Measurements from ENCODE around the gene PHETA1. TPM values are rescaled to one million over a fixed set of nuclear protein-coding genes. Genes with fewer than 3 reads are reported as not detected.
A peak's percentile ranks its signal among the peaks of the same experiment; 100 is the strongest.

The PHETA1 gene
- total and polyA plus RNA-seq, 2 of the 13 experiments (the other 11 are each of a cell fraction or from before 2014, with no cell fraction given): 11.3 to 20.8 TPM

DNA sequence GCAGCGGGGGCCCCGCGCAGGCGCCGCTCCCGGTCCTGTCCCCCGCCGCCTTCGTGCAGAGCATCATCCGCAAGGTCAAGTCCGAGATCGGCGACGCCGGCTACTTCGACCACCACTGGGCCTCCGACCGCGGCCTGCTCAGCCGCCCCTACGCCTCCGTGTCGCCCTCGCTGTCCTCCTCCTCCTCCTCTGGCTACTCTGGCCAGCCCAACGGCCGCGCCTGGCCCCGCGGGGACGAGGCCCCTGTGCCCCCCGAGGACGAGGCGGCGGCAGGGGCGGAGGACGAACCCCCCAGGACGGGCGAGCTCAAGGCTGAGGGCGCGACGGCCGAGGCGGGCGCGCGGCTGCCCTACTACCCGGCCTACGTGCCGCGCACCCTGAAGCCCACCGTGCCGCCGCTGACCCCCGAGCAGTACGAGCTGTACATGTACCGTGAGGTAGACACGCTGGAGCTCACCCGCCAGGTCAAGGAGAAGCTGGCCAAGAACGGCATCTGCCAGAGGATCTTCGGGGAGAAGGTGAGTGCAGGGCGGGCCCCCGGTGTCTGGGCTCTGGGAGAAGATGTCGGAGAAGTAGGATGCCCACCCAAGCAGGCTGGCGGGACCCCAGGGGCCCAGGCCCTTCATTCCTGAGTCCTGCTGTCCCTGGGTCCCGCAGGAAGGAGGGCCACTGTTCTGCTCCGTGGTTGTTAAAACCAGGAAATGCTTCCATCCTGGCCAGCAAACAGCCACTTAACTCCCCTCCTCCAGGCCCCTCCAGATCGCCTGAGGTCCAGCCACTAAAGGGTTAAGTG is 48.4 kb downstream of the PHETA1 start:
- TF ChIP-seq ZNF652 (CRISPR knock-in tag; IDR thresholded peaks at IDR 0.05; ENCODE audit: borderline replicate concordance, low read depth) (0 out of 2 replicates have a peak, but pooled peaks have one; percentile 27), SNAPC5 (CRISPR knock-in tag; IDR thresholded peaks at IDR 0.05; ENCODE audit: borderline replicate concordance) (no peak)
- ATAC-seq: no peak
- no TSS peak for BruUV-seq (replicated peaks)
- H3K27me3 ChIP-seq (ENCODE audit: control insufficient read depth in 1 of 2, insufficient read depth in 2 of 2, low read length in 2 of 2): no peaks in the 10 kb centered on the region; a peak in 1 of 5 replicates
- H3K9ac ChIP-seq (ENCODE audit: insufficient read depth, low read depth, low read length): no peak overlapping the region
- H3K36me3 ChIP-seq (replicated peaks in 1 of 2; ENCODE audit: control insufficient read depth in 1 of 2, insufficient read depth in 2 of 2, low read length in 2 of 2): no peaks in the 10 kb centered on the region
- 76% methylated on average over 42 of the region's 67 CpGs for WGBS (ENCODE audit: low lambda C conversion rate)
- H3K79me2 ChIP-seq (ENCODE audit: insufficient read depth, low read length): no peaks in the 10 kb centered on the region
- DNase-seq (ENCODE audit: low spot score): no peak
- H4K20me1 ChIP-seq (ENCODE audit: insufficient read depth, low read length): no peaks in the 10 kb centered on the region
- no peak overlapping the region for H3K4me3 ChIP-seq (replicated peaks in 1 of 3; ENCODE audit: insufficient read depth in 1 of 3, low read depth in 2 of 3, low read length in 3 of 3)
- no peak for FAIRE-seq
- intact Hi-C loops (cut with micrococcal nuclease; ENCODE audit: unreplicated experiment): no loop called here
- ChIA-PET POLR2A (no interaction called here), CTCF (ENCODE audit: low intra/inter-chr PET ratio, low total read pairs) (no interaction called here)
- no peaks in the 10 kb centered on the region for H3K9me3 ChIP-seq (ENCODE audit: low read length)
- no peak overlapping the region for H3K27ac ChIP-seq (ENCODE audit: extremely low read length, insufficient read depth, low read length)
- H2AFZ ChIP-seq (ENCODE audit: low read length): no peak overlapping the region
- in situ Hi-C loops (cut with HindIII; ENCODE audit: extremely low pct_ligation_motif_present, low pct_unique_long_range_greater_than_20kb): no loop called here
- no peak overlapping the region for H3K4me2 ChIP-seq (ENCODE audit: low read depth, low read length)
- no peaks in the 10 kb centered on the region for H3K4me1 ChIP-seq (ENCODE audit: insufficient read depth, low read length)

- POLR2A ChIA-PET: no interaction called here
- H3K9me3 ChIP-seq (ENCODE audit: low read length): no peaks in the 10 kb centered on the region
- 13% methylated on average over 1 of the region's 32 CpGs for WGBS (ENCODE audit: low lambda C conversion rate)
- peaks cover 0 to 4% of the 10 kb centered on the region in 2 experiments; a peak in 3 of 5 replicates for H3K27me3 ChIP-seq (ENCODE audit: control insufficient read depth in 1 of 2, insufficient read depth in 2 of 2, low read length in 2 of 2)
- H3K27ac ChIP-seq (ENCODE audit: extremely low read length, insufficient read depth, low read length): no peak overlapping the region
- no peaks in the 10 kb centered on the region for H3K36me3 ChIP-seq (replicated peaks in 1 of 2; ENCODE audit: control insufficient read depth in 1 of 2, insufficient read depth in 2 of 2, low read length in 2 of 2)
- no peak overlapping the region for H2AFZ ChIP-seq (ENCODE audit: low read length)
- H3K4me1 ChIP-seq (ENCODE audit: insufficient read depth, low read length): no peaks in the 10 kb centered on the region
- FAIRE-seq: no peak
- in situ Hi-C loops (cut with HindIII; ENCODE audit: extremely low pct_ligation_motif_present, low pct_unique_long_range_greater_than_20kb) (loop anchor here (10.0 kb wide), 1 partner anchor 385 kb away; no protein-coding TSS in a partner anchor), intact Hi-C loops (cut with micrococcal nuclease; ENCODE audit: unreplicated experiment) (no loop called here)
- CTCF ChIA-PET (ENCODE audit: low intra/inter-chr PET ratio, low total read pairs): no interaction called here
- H3K79me2 ChIP-seq (ENCODE audit: insufficient read depth, low read length): no peaks in the 10 kb centered on the region
- no TSS peak for BruUV-seq (replicated peaks)
- no peak overlapping the region for H3K9ac ChIP-seq (ENCODE audit: insufficient read depth, low read depth, low read length)
- H3K4me2 ChIP-seq (ENCODE audit: low read depth, low read length): no peak overlapping the region
- H4K20me1 ChIP-seq (ENCODE audit: insufficient read depth, low read length): no peaks in the 10 kb centered on the region
- no peak for ATAC-seq
- DNase-seq (ENCODE audit: low spot score): no peak
- no peak overlapping the region for H3K4me3 ChIP-seq (replicated peaks in 1 of 3; ENCODE audit: insufficient read depth in 1 of 3, low read depth in 2 of 3, low read length in 3 of 3)
- TF ChIP-seq KDM6A (CRISPR knock-in tag; IDR thresholded peaks at IDR 0.05; ENCODE audit: low read depth) (no peak), SMAD3 (CRISPR knock-in tag; IDR thresholded peaks at IDR 0.05) (no peak), HMGXB4 (CRISPR knock-in tag; IDR thresholded peaks at IDR 0.05; ENCODE audit: borderline replicate concordance in 1 of 2, low read depth in 1 of 2) (no peak), PRMT3 (CRISPR knock-in tag; IDR thresholded peaks at IDR 0.05; ENCODE audit: borderline replicate concordance, low read depth) (no peak), ZNF451 (CRISPR knock-in tag; IDR thresholded peaks at IDR 0.05) (no peak), ZNF761 (CRISPR knock-in tag; conservative IDR thresholded peaks at IDR 0.05) (no peak), ZNF816 (CRISPR knock-in tag; IDR thresholded peaks at IDR 0.05; ENCODE audit: borderline replicate concordance) (no peak), FOSL1 (CRISPR knock-in tag; IDR thresholded peaks at IDR 0.05; ENCODE audit: borderline replicate concordance) (no peak), MBD4 (IDR thresholded peaks at IDR 0.05; ENCODE audit: borderline replicate concordance, low read length) (no peak)
- TF ChIP-seq, protein P1, sequence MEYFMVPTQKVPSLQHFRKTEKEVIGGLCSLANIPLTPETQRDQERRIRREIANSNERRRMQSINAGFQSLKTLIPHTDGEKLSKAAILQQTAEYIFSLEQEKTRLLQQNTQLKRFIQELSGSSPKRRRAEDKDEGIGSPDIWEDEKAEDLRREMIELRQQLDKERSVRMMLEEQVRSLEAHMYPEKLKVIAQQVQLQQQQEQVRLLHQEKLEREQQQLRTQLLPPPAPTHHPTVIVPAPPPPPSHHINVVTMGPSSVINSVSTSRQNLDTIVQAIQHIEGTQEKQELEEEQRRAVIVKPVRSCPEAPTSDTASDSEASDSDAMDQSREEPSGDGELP (IDR thresholded peaks at IDR 0.05; ENCODE audit: borderline replicate concordance, low read depth): no peak
Measured at GRCh38 chr12:111319600-111320257, 49.2 kb downstream of the PHETA1 start.
